HUES64 (cell line): Measurements from ENCODE around the gene METTL25. TPM values are rescaled to one million over a fixed set of nuclear protein-coding genes. Genes with fewer than 3 reads are reported as not detected.

Source experiments
- H3K27ac ChIP-seq: 2 replicates; pipeline ENCODE4 v1.7.0; 2013; ENCODE audit warnings: low read depth, low read length, inconsistent platforms
- H3K27me3 ChIP-seq: 2 replicates; pipeline ENCODE4 v1.6.1; 2013; ENCODE audit warnings: mild to moderate bottlenecking, low read length; ENCODE audit not compliant: insufficient read depth
- H3K36me3 ChIP-seq: 2 replicates; pipeline ENCODE4 v1.6.1; 2013; ENCODE audit warnings: mild to moderate bottlenecking, low read length; ENCODE audit not compliant: insufficient read depth
- H3K4me1 ChIP-seq: 2 replicates; pipeline ENCODE4 v1.6.1; 2013; ENCODE audit warnings: mild to moderate bottlenecking, low read length, moderate library complexity; ENCODE audit not compliant: insufficient read depth
- H3K4me3 ChIP-seq: 2 replicates; pipeline ENCODE4 v1.5.1; 2013; ENCODE audit warnings: mild to moderate bottlenecking, low read length, moderate library complexity
- H3K9ac ChIP-seq: 2 replicates; pipeline ENCODE4 v1.6.1; 2013; ENCODE audit warnings: mild to moderate bottlenecking, low read depth, low read length
- H3K9me3 ChIP-seq: 2 replicates; pipeline ENCODE4 v1.6.1; 2013; ENCODE audit warnings: low read depth, low read length; ENCODE audit not compliant: insufficient read depth
- WGBS: fragments of 150-250, 120-280 bp; methylation state at CpG from one replicate; pipeline ENCODE4 v1.1.7; 2013; ENCODE audit warnings: missing lambda C conversion rate; 5-methylcytosine and 5-hydroxymethylcytosine counted together
- polyA plus RNA-seq, 2 experiments: library from polyadenylated mRNA; stranded (reverse); fragments of 50-300 nt; gene quantifications; one replicate each; pipeline ENCODE4 v1.2.3, GENCODE V29; 2013

METTL25 gene, protein sequence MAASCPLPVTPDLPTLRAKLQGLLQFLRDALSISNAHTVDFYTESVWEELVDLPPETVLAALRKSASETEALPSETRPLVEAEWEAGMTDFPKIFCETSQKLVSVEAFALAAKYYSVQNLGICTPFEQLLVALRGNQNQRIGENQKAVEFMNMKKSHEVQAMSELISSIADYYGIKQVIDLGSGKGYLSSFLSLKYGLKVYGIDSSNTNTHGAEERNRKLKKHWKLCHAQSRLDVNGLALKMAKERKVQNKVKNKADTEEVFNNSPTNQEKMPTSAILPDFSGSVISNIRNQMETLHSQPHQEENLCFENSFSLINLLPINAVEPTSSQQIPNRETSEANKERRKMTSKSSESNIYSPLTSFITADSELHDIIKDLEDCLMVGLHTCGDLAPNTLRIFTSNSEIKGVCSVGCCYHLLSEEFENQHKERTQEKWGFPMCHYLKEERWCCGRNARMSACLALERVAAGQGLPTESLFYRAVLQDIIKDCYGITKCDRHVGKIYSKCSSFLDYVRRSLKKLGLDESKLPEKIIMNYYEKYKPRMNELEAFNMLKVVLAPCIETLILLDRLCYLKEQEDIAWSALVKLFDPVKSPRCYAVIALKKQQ
- 8.7 TPM for polyA plus RNA-seq (2013, experiment 1 of 2)
- 6.8 TPM for polyA plus RNA-seq (2013, experiment 2 of 2)

DNA sequence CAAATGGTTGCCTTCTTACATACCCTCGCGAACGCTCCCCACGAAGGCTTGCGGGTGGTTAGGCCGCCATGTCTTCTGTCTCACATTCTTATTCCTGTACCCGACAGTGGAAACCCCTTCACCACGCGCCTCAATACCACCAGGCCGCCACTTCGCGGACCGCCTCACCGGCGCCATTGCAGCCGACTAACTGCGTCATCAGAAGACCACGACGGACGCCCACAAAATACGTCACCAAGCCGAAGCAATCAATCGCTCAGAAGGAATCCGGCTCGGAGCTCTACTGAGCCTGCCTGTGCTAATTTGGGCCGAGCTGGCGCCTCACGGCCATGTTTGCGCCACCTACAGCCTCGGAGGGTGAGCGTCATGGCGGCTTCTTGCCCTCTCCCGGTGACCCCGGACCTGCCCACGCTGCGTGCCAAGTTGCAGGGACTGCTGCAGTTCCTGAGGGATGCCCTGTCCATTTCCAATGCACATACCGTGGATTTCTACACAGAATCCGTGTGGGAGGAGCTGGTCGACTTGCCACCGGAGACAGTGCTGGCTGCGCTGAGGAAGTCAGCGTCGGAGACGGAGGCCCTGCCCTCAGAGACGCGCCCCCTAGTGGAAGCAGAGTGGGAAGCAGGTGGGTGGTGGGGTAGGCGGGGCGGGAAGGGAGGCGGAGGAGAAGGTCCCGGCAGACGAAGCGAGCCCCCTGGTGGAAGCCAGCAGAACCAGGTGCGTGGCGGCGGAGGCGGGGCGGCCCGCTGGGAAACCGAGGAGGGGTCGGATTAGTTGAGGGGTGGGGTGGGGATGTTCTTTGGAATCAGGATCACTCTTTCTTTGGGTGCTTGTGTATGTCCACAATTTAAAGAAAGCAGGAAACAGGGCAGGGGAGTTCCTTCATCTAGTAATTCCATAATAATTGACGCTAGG, at the start of gene METTL25, which contains the start of gene CCDC59:
TSS of gene METTL25 (plus strand) at position 330 of the 915 bp plus-strand sequence. CDS start at position 367, 37 bp downstream.
TSS of gene CCDC59 (minus strand) at position 188 of the 915 bp plus-strand sequence. CDS start at position 177, 11 bp downstream.
- peaks cover 10% of the 10 kb centered on the region; the same call in 1 of the 2 replicates for H3K4me1 ChIP-seq
- H3K9ac ChIP-seq, result peak within 1 kb of the TSS; percentile 99
- H3K4me3 ChIP-seq, result peak within 1 kb of the TSS; percentile 93
- no peaks in the 10 kb centered on the region for H3K9me3 ChIP-seq
- H3K27ac ChIP-seq, result peak within 1 kb of the TSS; percentile 93
- H3K27me3 ChIP-seq, result no peaks in the 10 kb centered on the region
- 1% methylated on average over 61 of the region's 61 CpGs for WGBS
- peaks cover 36% of the 10 kb centered on the region for H3K36me3 ChIP-seq

DNA sequence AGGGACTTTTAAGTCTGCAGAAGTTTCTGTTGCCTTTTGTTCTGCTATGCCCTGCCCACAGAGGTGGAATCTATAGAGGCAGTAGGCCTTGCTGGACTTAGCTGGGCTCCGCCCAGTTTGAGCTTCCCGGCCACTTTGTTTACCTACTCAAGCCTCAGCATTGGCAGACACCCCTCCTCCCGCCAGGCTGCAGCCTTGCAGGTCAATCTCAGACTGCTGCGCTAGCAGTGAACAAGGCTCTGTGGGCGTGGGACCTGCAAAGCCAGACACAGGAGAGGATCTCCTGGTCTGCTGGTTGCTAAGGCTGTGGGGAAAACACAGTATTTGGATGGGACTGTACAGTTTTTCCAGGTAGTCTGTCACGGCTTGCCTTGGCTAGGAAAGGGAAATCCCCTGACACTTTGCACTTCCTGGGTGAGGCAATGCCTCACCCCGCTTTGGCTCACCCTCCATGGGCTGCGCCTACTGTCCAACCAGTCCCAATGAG, 43.9 kb upstream of the METTL25 start:
- WGBS, result 52% methylated on average over 8 of the region's 8 CpGs
- H3K27me3 ChIP-seq, result no peaks in the 10 kb centered on the region
- H3K9ac ChIP-seq, result no peak overlapping the region
- H3K4me1 ChIP-seq, result no peaks in the 10 kb centered on the region
- H3K27ac ChIP-seq, result no peak overlapping the region
- H3K9me3 ChIP-seq, result no peaks in the 10 kb centered on the region
- peak overlapping the region; percentile 38 for H3K4me3 ChIP-seq
- no peaks in the 10 kb centered on the region for H3K36me3 ChIP-seq

DNA sequence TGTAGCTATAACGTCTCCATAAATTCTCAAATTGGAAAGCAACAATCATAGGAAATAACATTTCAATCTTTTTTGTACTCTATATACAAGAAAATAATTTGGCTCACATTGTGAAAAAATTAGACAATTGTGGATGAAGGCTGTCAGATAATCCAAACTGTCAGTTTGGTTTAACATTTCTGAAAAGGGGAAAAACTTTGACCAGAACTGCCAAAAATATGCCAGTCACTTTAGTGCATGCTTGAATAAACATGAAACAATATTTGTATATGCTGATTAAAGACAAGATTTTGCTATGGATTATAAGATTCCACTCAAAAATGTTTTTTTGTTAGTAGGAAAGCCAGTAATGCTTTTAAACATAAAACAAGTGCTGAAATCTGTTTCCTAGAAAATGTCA, 39.1 kb upstream of the METTL25 start:
- no peak overlapping the region for H3K27ac ChIP-seq
- no peak overlapping the region for H3K9ac ChIP-seq
- no peak overlapping the region for H3K4me3 ChIP-seq
- WGBS, result 100% methylated on average over 1 of the region's 1 CpG
- no peaks in the 10 kb centered on the region for H3K36me3 ChIP-seq
- no peaks in the 10 kb centered on the region for H3K9me3 ChIP-seq
- no peaks in the 10 kb centered on the region for H3K27me3 ChIP-seq
- H3K4me1 ChIP-seq, result no peaks in the 10 kb centered on the region

DNA sequence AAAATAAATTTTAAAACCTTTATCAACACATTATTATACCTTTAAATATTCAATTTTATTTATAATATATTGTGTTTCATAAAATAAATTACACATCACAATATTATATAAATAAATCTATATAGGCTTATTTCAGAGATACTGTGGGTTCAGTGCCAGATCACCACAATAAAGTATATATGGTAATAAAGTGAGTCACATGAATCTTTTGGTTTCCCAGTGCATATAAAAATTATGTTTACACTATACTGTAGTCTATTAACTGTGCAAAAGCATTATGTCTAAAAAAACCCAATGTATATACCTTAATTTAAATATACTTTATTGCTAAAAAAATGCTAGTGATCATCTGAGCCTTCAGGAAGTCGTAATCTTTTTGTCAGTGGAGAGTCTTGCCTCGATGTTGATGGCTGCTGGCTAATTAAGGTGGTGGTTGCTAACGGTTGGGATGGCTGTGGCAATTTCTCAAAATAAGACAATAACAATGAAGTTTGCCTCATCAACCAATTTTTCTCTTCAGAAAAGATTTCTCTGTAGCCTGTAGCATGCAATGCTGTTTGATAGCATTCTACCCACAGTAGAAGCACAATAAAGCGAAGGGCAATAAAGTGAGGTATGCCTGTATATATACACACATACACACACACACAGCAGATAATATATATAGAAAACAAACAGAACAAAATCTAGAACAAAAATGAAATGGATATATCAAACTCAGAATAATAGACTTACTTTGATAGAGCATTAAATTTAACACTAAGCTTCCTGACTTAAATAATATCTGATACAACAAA, 32.6 kb upstream of the METTL25 start:
- Histone ChIP-seq H3K9ac (no peak overlapping the region), H3K36me3 (no peaks in the 10 kb centered on the region), H3K27ac (no peak overlapping the region), H3K4me3 (no peak overlapping the region), H3K27me3 (no peaks in the 10 kb centered on the region), H3K4me1 (peaks cover 15% of the 10 kb centered on the region; the same call in 1 of the 2 replicates), H3K9me3 (no peaks in the 10 kb centered on the region)
- 90% methylated on average over 3 of the region's 4 CpGs for WGBS

DNA sequence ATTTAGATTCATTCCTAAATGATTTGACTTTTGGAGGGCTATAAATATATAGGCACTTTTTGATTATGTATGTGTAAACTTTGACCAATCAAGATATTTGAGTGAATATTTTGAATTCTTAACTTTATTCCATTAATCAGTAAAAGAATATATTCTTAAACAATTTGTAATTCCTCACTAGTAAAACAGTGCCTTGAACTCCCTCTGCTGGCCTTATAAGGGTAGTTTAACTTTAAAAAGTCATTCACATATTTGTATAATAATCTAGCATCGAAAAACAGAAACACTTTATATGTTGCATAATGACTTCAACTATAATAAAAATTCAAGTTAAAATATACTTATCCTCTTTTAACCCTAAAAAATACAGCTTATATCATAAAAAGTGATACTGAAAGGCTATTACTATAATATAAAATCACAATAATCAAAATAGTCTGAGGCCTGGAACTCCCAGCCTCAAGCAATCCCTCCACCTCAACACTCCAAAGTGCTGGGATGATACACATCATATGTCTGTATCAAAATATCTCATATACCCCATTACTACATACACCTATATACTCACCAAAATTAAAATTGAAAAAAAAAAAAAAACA, 31.3 kb upstream of the METTL25 start:
- Histone ChIP-seq H3K27ac (no peak overlapping the region), H3K4me1 (peaks cover 15% of the 10 kb centered on the region; the same call in 1 of the 2 replicates), H3K36me3 (no peaks in the 10 kb centered on the region), H3K4me3 (no peak overlapping the region), H3K27me3 (no peaks in the 10 kb centered on the region), H3K9me3 (no peaks in the 10 kb centered on the region), H3K9ac (no peak overlapping the region)
- WGBS, result no CpG with 5 or more reads among the region's 1 CpG

DNA sequence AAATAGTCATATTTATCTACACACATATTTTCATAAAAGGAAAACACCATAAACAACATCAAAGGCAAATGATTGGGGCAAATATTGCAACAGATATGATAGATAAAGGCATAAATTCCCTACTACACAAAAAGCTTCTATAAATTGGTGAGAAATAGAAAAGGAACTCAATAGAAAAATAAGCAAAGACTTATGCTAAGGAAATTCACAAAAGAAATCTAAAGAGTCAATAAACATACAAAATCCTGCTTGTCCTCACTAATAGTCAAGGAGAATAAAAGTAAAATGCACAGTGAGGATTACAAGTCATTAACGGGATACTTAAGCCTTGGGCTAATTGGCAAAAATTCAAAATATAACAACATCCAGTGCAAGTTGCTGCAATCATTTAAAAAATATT, 30.5 kb upstream of the METTL25 start:
- H3K4me3 ChIP-seq, result no peak overlapping the region
- no peaks in the 10 kb centered on the region for H3K36me3 ChIP-seq
- WGBS, result 85% methylated on average over 1 of the region's 1 CpG
- peaks cover 15% of the 10 kb centered on the region; the same call in 1 of the 2 replicates for H3K4me1 ChIP-seq
- no peak overlapping the region for H3K27ac ChIP-seq
- H3K9me3 ChIP-seq, result no peaks in the 10 kb centered on the region
- H3K9ac ChIP-seq, result no peak overlapping the region
- H3K27me3 ChIP-seq, result no peaks in the 10 kb centered on the region

DNA sequence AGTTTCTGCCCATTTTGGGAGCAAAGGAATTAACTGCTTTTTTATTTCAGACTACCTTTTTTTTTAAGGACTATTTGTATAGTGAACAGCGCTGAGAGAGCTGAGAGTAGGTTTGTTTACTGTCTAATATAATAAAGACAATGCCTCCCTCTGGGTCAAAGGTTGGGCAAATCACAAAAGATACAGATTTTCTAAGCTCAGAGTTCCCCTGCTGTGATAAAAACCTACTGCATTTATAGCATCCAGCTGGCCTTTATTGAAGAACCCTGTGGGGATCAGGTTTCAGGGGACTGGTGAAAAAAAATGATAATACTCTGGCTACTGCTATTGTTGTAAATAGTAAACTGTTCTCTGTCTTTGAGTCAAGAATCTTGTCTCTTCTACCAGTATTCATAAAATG, 28.8 kb upstream of the METTL25 start:
- Histone ChIP-seq H3K27me3 (no peaks in the 10 kb centered on the region), H3K27ac (no peak overlapping the region), H3K9me3 (no peaks in the 10 kb centered on the region), H3K36me3 (no peaks in the 10 kb centered on the region), H3K4me1 (peaks cover 15% of the 10 kb centered on the region; the same call in 1 of the 2 replicates), H3K4me3 (no peak overlapping the region), H3K9ac (no peak overlapping the region)
- no CpG with 5 or more reads among the region's 1 CpG for WGBS

DNA sequence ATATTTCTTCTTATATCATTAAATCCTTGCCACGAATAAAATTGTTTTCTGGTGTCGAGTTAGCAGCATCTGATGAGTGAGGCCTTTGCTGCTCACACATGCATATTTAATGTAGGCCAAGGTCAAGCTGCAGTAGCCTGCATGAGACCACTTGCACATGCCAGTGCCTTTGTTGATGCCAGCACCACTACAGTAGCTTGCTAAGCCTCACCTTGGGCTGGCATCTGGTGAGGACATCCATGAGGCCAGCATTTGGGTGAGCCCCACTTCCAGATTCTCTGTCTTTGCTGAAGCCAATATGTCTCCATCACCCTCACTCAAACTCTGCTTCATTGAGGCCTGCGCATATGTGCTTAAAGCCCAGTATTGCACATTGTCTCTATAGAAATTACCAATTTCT, 8.2 kb upstream of the METTL25 start:
- peaks cover 41% of the 10 kb centered on the region for H3K36me3 ChIP-seq
- no peak overlapping the region for H3K4me3 ChIP-seq
- H3K9me3 ChIP-seq, result no peaks in the 10 kb centered on the region
- H3K27me3 ChIP-seq, result no peaks in the 10 kb centered on the region
- 96% methylated on average over 3 of the region's 3 CpGs for WGBS
- H3K9ac ChIP-seq, result no peak overlapping the region
- no peaks in the 10 kb centered on the region for H3K4me1 ChIP-seq
- H3K27ac ChIP-seq, result no peak overlapping the region

DNA sequence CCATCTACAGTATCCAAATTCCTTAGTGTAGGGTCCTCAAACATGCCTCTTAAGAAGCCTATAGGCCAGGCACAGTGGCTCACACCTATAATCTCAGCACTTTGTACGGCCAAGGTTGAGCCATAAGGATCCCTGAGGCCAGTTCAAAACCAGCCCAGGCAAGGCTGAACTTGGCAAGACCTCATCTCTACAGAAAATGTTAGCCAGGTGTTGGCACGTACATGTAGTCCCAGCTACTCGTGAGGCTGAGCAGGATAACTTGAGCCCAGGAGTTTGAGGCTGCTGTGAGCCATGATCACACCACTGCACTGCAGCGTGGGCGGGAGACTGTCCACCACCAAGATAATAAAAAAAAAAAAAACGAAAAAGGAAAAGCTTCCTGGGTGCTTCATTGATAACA, 6.9 kb upstream of the METTL25 start:
- no peaks in the 10 kb centered on the region for H3K4me1 ChIP-seq
- no peaks in the 10 kb centered on the region for H3K9me3 ChIP-seq
- H3K4me3 ChIP-seq, result no peak overlapping the region
- H3K27ac ChIP-seq, result no peak overlapping the region
- H3K27me3 ChIP-seq, result no peaks in the 10 kb centered on the region
- 94% methylated on average over 6 of the region's 6 CpGs for WGBS
- H3K9ac ChIP-seq, result no peak overlapping the region
- peaks cover 53% of the 10 kb centered on the region for H3K36me3 ChIP-seq

DNA sequence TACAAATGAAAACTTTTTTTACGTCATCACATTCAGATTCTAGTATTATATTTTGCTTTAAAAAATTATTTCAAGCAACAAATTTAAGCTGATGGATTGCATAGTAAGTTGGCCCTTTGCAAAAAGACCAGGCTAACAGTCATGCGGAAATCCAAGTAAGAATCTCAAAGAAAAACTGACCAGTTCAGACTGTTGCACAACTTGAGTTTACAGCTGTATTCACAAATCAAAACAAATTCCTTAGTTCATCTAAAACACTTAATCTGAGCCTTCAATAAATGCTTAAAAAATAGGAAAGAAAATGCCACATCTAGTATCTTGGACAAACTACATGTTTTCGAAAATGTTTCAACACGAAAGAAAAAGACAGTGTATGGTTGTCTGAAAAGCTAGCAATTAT, 989 bp upstream of the METTL25 start:
- Histone ChIP-seq H3K9ac (peak overlapping the region; percentile 99), H3K27me3 (no peaks in the 10 kb centered on the region), H3K4me3 (peak overlapping the region; percentile 93), H3K36me3 (peaks cover 47% of the 10 kb centered on the region), H3K4me1 (peaks cover 10% of the 10 kb centered on the region; the same call in 1 of the 2 replicates), H3K9me3 (no peaks in the 10 kb centered on the region), H3K27ac (no peak overlapping the region)
- 76% methylated on average over 1 of the region's 4 CpGs for WGBS
